H1 (cell line): Measurements from ENCODE around the gene PMS1. TPM values are rescaled to one million over a fixed set of nuclear protein-coding genes. Genes with fewer than 3 reads are reported as not detected.

Experiments
- CTCF ChIA-PET: fragments of 300-600 bp; sonication (Branson Sonifier 250); formaldehyde crosslinking; loops from one replicate; lab custom pipeline; 2021; ENCODE audit not compliant: partially characterized antibody; lab: Charles Lee
- POLR2A ChIA-PET: fragments of 300-600 bp; sonication (Branson Sonifier 250); formaldehyde crosslinking; loops from one replicate; lab custom pipeline; 2021; ENCODE audit warnings: inconsistent platforms; ENCODE audit not compliant: partially characterized antibody; lab: Charles Lee
- DNase-seq, 2 experiments: peaks; one replicate each; pipeline versions ENCODE4 v3.0.0 to v3.0.0-alpha.2; 2010 to 2022; ENCODE audit warnings: low spot score in 2 of 2, low read depth in 1 of 2, mixed read lengths in 1 of 2
- FAIRE-seq: peaks from 2 replicates; lab custom pipeline; 2011; peaks lifted over from hg19 to GRCh38; lab: Jason Lieb, UNC
- H2AFZ ChIP-seq: 2 replicates; pipeline ENCODE4 v1.8.1; 2012; ENCODE audit warnings: low read length, inconsistent platforms
- H2AK5ac ChIP-seq: 2 replicates; pipeline ENCODE4 v1.6.1; 2013; ENCODE audit warnings: low read depth, low read length
- H2BK120ac ChIP-seq: replicated peaks from 2 replicates; pipeline ENCODE3; 2013; ENCODE audit warnings: low read depth, low read length, inconsistent platforms
- H2BK12ac ChIP-seq: 2 replicates; pipeline ENCODE4 v1.6.1; 2013; ENCODE audit warnings: low read depth, low read length
- H2BK15ac ChIP-seq: 2 replicates; pipeline ENCODE4 v1.6.1; 2013; ENCODE audit warnings: low read length
- H2BK20ac ChIP-seq: 2 replicates; pipeline ENCODE4 v1.6.1; 2013; ENCODE audit warnings: low read length
- H2BK5ac ChIP-seq: 2 replicates; pipeline ENCODE4 v1.6.1; 2013; ENCODE audit warnings: low read depth, low read length
- H3K14ac ChIP-seq: 2 replicates; pipeline ENCODE4 v1.6.1; 2013; ENCODE audit warnings: inconsistent platforms; ENCODE audit not compliant: insufficient read length
- H3K18ac ChIP-seq: 2 replicates; pipeline ENCODE4 v1.6.1; 2013; ENCODE audit warnings: low read length; ENCODE audit errors: extremely low read depth
- H3K23ac ChIP-seq: 2 replicates; pipeline ENCODE4 v1.6.1; 2013; ENCODE audit warnings: inconsistent platforms; ENCODE audit not compliant: insufficient read length
- H3K23me2 ChIP-seq: 2 replicates; pipeline ENCODE4 v1.6.1; 2013; ENCODE audit warnings: low read depth, low read length
- H3K27ac ChIP-seq: 2 replicates; pipeline ENCODE4 v1.6.1; 2011; ENCODE audit warnings: low read depth, low read length, inconsistent platforms
- H3K27me3 ChIP-seq, 4 experiments: replicated peaks in 1 of 4; 1 replicate in 1 of 4; 2 replicates in 3 of 4; pipeline versions ENCODE4 v1.6.1 to v1.8.1; 2011 to 2013; ENCODE audit warnings: low read length in 3 of 4, mild to moderate bottlenecking in 3 of 4, inconsistent platforms in 2 of 4, mixed read lengths in 2 of 4, moderate library complexity in 1 of 4; ENCODE audit not compliant: control insufficient read depth in 3 of 4, insufficient read depth in 3 of 4; ENCODE audit errors: extremely low read depth in 1 of 4
- H3K36me3 ChIP-seq, 4 experiments: 2 replicates each; pipeline versions ENCODE4 v1.6.1 to v1.8.1; 2011 to 2013; ENCODE audit warnings: mild to moderate bottlenecking in 4 of 4, low read length in 3 of 4, moderate library complexity in 2 of 4, control low read depth in 1 of 4, inconsistent platforms in 1 of 4; ENCODE audit not compliant: insufficient read depth in 4 of 4, control insufficient read depth in 2 of 4
- H3K4ac ChIP-seq: replicated peaks from 2 replicates; pipeline ENCODE3; 2013; ENCODE audit warnings: low read length, low read depth, mixed read lengths, inconsistent platforms; ENCODE audit not compliant: insufficient read length
- H3K4me1 ChIP-seq, 4 experiments: replicated peaks in 1 of 4; 1 replicate in 1 of 4; 2 replicates in 3 of 4; pipeline versions ENCODE4 v1.6.1 to v1.8.1; 2011 to 2013; ENCODE audit warnings: low read length in 3 of 4, inconsistent platforms in 2 of 4, mixed read lengths in 1 of 4; ENCODE audit not compliant: insufficient read depth in 4 of 4, control insufficient read depth in 3 of 4
- H3K4me2 ChIP-seq, 2 experiments: 2 replicates each; pipeline versions ENCODE4 v1.6.1 to v1.8.1; 2011 to 2013; ENCODE audit warnings: low read depth in 2 of 2, low read length in 2 of 2, control low read depth in 1 of 2, inconsistent platforms in 1 of 2, mild to moderate bottlenecking in 1 of 2; ENCODE audit not compliant: insufficient read depth in 1 of 2
- H3K4me3 ChIP-seq, 4 experiments: fragments of 200-600, 300-600 bp in 1 of 4; sonication (generic), shearing (Covaris generic), sonication (Bioruptor Twin) in 1 of 4; 2 replicates each; pipeline versions ENCODE4 v1.5.1 to v1.8.1; 2011 to 2016; ENCODE audit warnings: low read length in 4 of 4, low read depth in 3 of 4, control low read depth in 2 of 4, inconsistent platforms in 2 of 4, mild to moderate bottlenecking in 2 of 4, mixed read lengths in 1 of 4, moderate library complexity in 1 of 4; ENCODE audit not compliant: insufficient read depth in 2 of 4; ENCODE audit errors: extremely low read depth in 1 of 4
- H3K56ac ChIP-seq: replicated peaks from 2 replicates; pipeline ENCODE3; 2013; ENCODE audit warnings: low read depth, mild to moderate bottlenecking, mixed read lengths, low read length, inconsistent platforms; ENCODE audit not compliant: insufficient read length
- H3K79me1 ChIP-seq: 2 replicates; pipeline ENCODE4 v1.6.1; 2013; ENCODE audit warnings: low read depth, low read length, control low read depth
- H3K79me2 ChIP-seq, 2 experiments: 2 replicates each; pipeline versions ENCODE4 v1.6.1 to v1.8.1; 2012 to 2013; ENCODE audit warnings: low read length in 2 of 2, mild to moderate bottlenecking in 2 of 2, inconsistent platforms in 1 of 2; ENCODE audit not compliant: insufficient read depth in 2 of 2, control insufficient read depth in 1 of 2
- H3K9ac ChIP-seq, 4 experiments: replicated peaks in 1 of 4; 1 replicate in 1 of 4; 2 replicates in 3 of 4; pipeline versions ENCODE4 v1.6.1 to v1.8.1; 2011 to 2013; ENCODE audit warnings: low read depth in 3 of 4, low read length in 3 of 4, control low read depth in 2 of 4, mild to moderate bottlenecking in 2 of 4, moderate library complexity in 2 of 4, inconsistent platforms in 1 of 4; ENCODE audit errors: extremely low read depth in 1 of 4
- H3K9me3 ChIP-seq, 2 experiments: 2 replicates each; pipeline versions ENCODE4 v1.6.1 to v1.8.1; 2012 to 2013; ENCODE audit warnings: mild to moderate bottlenecking in 2 of 2, moderate library complexity in 2 of 2, control low read depth in 1 of 2, inconsistent platforms in 1 of 2, low read depth in 1 of 2, low read length in 1 of 2, mixed read lengths in 1 of 2; ENCODE audit not compliant: insufficient read depth in 2 of 2
- H4K20me1 ChIP-seq, 2 experiments: replicated peaks in 1 of 2; 2 replicates each; pipeline versions ENCODE3 to v1.8.1; 2011 to 2013; ENCODE audit warnings: inconsistent platforms in 2 of 2, low read length in 2 of 2, mild to moderate bottlenecking in 1 of 2; ENCODE audit not compliant: insufficient read depth in 2 of 2, control insufficient read depth in 1 of 2
- H4K5ac ChIP-seq: 2 replicates; pipeline ENCODE4 v1.6.1; 2013; ENCODE audit warnings: low read length, low read depth, mixed read lengths, inconsistent platforms; ENCODE audit not compliant: insufficient read length
- H4K8ac ChIP-seq: 2 replicates; pipeline ENCODE4 v1.8.0; 2013; ENCODE audit warnings: mild to moderate bottlenecking, moderate library complexity, low read length, inconsistent platforms; ENCODE audit not compliant: insufficient read depth; ENCODE audit errors: extremely low read depth
- H4K91ac ChIP-seq: replicated peaks from 2 replicates; pipeline ENCODE3; 2013; ENCODE audit warnings: low read length, mixed read lengths, inconsistent platforms; ENCODE audit not compliant: insufficient read length
- BRCA1 ChIP-seq: IDR thresholded peaks from 2 replicates; pipeline ENCODE4 v1.6.1; 2012; ENCODE audit warnings: low read depth, low read length, improper control_type of control experiment
- TBP ChIP-seq: IDR thresholded peaks from 2 replicates; pipeline ENCODE4 v1.6.1; 2011; ENCODE audit warnings: low read depth, low read length, improper control_type of control experiment
- WGBS, 2 experiments: shearing (Covaris generic) in 1 of 2; methylation state at CpG; one replicate each; pipeline versions ENCODE4 v1.1.6 to v1.1.7; 2013 to 2015; ENCODE audit warnings: low lambda C conversion rate in 2 of 2, mixed read lengths in 2 of 2, inconsistent platforms in 1 of 2, low coverage in 1 of 2, missing lambda C conversion rate in 1 of 2; ENCODE audit not compliant: insufficient replicate concordance in 2 of 2, insufficient coverage in 1 of 2, insufficient read length in 1 of 2; ENCODE audit errors: extremely low coverage in 1 of 2, missing lambda C conversion rate in 1 of 2; 5-methylcytosine and 5-hydroxymethylcytosine counted together
- polyA plus RNA-seq, 7 experiments: library from polyadenylated mRNA; depleted of rRNA in 3 of 7; stranded (reverse) in 5 of 7; unstranded in 2 of 7; fragments of >200 nt in 5 of 7; fragments of 200-250 nt in 2 of 7; gene quantifications; 1 replicate in 5 of 7; 2 replicates in 1 of 7; 4 replicates in 1 of 7; pipeline versions ENCODE4 v1.2.1 to v1.2.3, GENCODE V29; 2011 to 2013; ENCODE audit warnings: missing spikeins in 2 of 7, mixed read lengths in 2 of 7
- total RNA-seq: library from RNA; stranded (reverse); fragmentation: NEBNext Ultra II Directional; extraction: Animal tissue kit (Norgen Biotek cat#: 25700); gene quantifications from 2 replicates; pipeline ENCODE4 v1.2.1, GENCODE V29; 2021

PMS1 gene
- total and polyA plus RNA-seq, 2 of the 8 experiments (the other 6 are each of a cell fraction or from before 2014, with no cell fraction given), result 13.1 to 59.7 TPM

DNA sequence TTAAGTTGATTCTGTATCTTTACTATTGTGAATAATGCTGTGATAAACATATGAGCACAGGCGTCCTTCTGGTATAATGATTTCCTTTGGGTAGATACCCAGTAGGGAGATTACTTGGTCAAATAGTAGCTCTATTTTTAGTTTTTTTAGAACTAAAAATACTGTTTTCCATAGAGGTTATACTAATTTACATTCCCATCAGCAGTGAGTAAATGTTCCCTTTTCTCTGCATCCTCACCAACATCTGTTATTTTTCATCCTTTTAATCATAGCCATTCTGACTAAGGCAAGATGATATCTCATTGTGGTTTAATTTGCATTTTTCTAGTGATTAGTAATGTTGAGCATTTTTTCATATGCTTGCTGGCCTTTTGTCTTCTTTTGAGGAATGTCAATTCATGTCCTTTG lies 35.1 kb downstream of the PMS1 start:
- DNase-seq, result no peak
- TF ChIP-seq TBP, result no peak
- TF ChIP-seq BRCA1, result no peak
- POLR2A ChIA-PET, result no interaction called here

More for the DNA sequence above, 35.1 kb downstream of the PMS1 start:
- H3K9ac ChIP-seq, result no peak overlapping the region
- no peak overlapping the region for H3K27ac ChIP-seq
- no peak overlapping the region for H4K5ac ChIP-seq
- no peak overlapping the region for H3K56ac ChIP-seq
- peaks cover 3 to 32% (median 12%) of the 10 kb centered on the region in 4 experiments; a peak in 6 of 8 replicates for H3K36me3 ChIP-seq
- CTCF ChIA-PET, result no interaction called here
- no peak for FAIRE-seq
- no peak overlapping the region for H2BK5ac ChIP-seq
- H2AK5ac ChIP-seq, result no peak overlapping the region
- H4K20me1 ChIP-seq, result no peaks in the 10 kb centered on the region
- no peak overlapping the region for H3K4me3 ChIP-seq
- no peaks in the 10 kb centered on the region; the same call in 1 of the 2 replicates for H3K79me1 ChIP-seq
- H2BK20ac ChIP-seq, result no peak overlapping the region
- no peaks in the 10 kb centered on the region for H3K9me3 ChIP-seq
- no peak overlapping the region for H3K14ac ChIP-seq
- no peak overlapping the region for H3K4me2 ChIP-seq
- no peak overlapping the region for H3K4ac ChIP-seq
- H3K18ac ChIP-seq, result no peak overlapping the region
- H3K4me1 ChIP-seq, result no peaks in the 10 kb centered on the region
- no peak overlapping the region for H2BK15ac ChIP-seq
- 78% methylated on average over 1 of the region's 1 CpG; no CpG with 5 or more reads in 1 of the 2 experiments for WGBS, 2 experiments
- no peaks in the 10 kb centered on the region for H3K23me2 ChIP-seq
- no peaks in the 10 kb centered on the region for H3K27me3 ChIP-seq
- H3K23ac ChIP-seq, result no peak overlapping the region
- H2BK12ac ChIP-seq, result no peak overlapping the region
- peaks cover 0 to 5% of the 10 kb centered on the region in 2 experiments; a peak in 2 of 4 replicates for H3K79me2 ChIP-seq
- H4K8ac ChIP-seq, result no peak overlapping the region
- H2AFZ ChIP-seq, result no peak overlapping the region
- H4K91ac ChIP-seq, result no peak overlapping the region
- no peak overlapping the region for H2BK120ac ChIP-seq
